HG03442 (cell line): ENCODE data around the gene TOGARAM2.
"Not testable (repeated sequence)": the region's sequence is repeated elsewhere in the genome, so short reads cannot be mapped to it uniquely, and the experiment has no call there.

Experiments used
- ATAC-seq: cut with Tn5 transposase; IDR thresholded peaks from one replicate; pipeline ENCODE4 v1.9.1; 2021; ENCODE audit warnings: mild to moderate bottlenecking, moderate library complexity; ENCODE audit not compliant: unreplicated experiment

TOGARAM2 gene

DNA sequence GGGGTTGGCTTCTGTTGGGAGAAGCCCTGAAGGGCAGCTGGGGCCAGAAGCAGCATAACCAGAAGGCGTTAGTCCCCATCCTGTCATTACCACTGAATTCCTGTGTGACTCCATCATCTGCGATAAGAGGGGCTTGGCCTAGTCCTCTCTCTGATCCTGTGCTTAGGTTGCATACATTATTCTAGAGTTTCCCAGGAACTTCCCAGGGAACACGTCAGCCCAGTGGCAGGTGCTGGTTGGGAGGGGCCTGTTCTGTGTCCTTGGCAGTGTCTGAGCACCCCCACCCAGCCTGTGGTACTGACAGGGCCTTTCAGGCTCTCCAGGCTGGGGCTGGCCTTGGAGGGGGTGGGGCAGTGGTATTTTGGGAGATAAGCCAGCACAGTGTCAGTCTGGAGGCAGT is 4.5 kb upstream of the TOGARAM2 start:
- ATAC-seq = no peak

DNA sequence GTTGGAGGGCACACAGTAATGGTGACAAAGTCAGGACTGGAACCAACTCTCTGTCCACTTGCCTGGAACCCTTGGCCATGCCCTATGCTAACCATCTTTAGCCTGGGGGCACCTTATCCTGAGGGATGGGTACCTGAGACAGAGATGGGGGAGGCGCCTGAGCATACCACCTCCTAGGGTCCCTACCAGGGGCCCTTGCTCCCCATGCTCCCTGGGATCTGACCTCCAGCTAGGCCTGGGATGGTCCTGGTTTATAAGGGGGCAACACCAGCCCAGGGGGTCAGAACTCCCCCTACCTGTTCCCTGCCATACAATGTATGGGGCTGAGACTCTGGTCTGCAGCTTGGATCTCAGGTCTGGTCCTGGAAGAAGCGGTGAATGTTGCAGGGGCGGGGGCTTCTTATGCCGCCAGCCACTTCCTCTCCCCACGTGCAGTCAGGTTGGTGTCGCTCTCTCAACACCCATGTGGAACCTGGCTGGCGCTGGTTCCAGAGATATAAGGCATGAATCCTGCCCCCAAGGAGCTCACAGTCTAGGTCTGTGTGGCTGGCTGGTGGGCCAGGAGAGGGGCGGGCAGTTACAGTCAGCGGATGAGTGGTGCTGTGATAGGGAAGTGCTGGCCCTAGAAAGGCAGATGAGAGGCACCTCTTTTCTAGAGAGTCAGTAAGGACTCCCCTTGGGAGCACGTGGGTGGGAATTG is 3.8 kb upstream of the TOGARAM2 start:
- ATAC-seq = no peak

DNA sequence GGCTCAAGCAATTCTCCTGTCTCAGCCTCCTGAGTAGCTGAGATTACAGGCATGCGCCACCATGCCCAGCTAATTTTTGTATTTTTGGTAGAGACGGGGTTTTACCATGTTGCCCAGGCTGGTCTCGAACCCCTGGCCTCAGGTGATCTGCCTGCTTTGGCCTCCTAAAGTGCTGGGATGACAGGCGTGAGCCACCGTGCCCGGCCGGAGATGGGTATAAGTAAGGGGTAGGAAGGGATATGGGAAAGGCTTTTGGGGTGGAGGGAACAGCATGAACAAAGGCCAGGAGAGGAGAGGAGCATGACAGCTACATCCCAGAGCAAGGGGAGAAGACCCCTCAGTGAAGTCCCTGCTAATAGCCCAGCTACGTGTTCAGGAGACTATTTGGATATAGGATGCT is 3.1 kb upstream of the TOGARAM2 start:
- not testable (repeated sequence) for ATAC-seq

DNA sequence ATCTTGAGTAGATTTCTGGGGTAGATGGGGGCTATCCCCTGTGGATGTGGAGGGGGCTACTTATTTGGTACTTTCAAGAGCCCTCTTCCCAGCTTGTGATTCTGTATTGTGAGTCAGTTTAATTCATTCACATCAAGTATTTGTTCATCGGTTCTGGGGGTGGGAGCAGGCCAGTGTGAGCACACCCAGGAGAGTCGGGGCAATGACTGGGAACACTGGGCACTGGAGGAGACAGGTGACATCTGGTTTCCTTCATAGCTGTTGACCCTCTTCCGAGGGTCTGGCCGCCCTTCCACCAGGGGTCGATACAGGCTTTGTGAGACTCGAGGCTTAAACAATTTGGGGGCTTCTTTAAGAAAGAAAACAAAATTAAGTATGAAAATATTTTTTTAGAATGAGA is 2.5 kb upstream of the TOGARAM2 start:
- no peak for ATAC-seq

DNA sequence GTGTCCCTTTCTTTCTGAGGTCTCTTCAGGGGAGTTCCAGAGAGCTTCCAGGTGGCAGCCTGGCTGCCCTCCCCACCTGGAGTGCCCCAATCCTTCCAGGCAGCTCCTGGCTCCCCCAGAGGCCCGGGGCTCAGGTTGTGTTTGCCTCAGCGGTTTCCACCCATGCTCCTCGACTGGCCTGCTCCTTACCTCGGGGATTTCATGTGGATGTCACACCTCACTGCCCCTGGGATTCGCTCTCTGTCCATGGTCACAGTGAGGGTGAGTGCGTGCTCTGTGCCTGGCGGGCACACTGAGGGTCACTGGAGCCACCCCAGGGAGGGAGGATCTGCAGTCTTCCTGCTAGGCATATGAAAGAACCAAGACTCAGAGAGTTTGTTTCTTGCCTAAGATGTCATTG is 2.1 kb upstream of the TOGARAM2 start:
- ATAC-seq = no peak

DNA sequence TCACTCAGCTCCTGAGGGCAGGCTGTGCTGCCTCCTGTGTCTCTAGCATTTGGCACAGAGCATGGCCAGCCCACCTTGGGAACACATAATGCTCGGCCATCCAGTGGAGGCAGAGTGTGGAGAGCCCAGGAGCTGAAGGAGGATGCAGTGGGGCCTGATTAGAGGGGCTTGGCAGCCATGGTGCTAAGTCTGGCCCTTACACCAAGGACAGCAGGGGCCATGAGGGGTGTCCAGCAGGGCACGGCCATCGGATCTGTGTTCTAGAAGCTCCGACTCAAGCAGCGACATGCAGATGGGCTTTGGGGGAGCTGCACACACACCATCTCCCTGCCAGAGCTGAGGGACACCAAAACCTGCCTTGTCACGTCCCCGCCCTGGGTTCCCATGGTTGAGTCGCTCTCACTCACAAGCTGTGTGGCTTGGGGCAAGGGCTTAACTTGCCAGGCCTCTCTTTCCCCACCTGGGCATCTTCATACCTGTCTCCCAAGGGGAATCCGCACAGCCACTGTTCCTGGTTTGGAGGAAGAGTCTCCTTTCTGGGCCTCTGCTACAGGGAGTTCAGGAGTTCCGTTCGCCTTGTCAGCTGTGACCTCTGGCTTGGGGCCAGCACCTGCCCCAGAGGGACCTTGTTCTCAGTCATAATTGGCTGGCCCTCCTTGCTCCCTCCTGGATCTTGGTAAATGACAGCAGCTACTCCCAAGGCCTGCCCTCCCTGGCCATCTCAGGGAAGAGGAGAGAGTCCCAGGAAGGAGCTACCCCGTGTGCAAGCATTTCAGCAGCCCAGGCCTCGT is 1.3 kb upstream of the TOGARAM2 start:
- ATAC-seq = no peak

DNA sequence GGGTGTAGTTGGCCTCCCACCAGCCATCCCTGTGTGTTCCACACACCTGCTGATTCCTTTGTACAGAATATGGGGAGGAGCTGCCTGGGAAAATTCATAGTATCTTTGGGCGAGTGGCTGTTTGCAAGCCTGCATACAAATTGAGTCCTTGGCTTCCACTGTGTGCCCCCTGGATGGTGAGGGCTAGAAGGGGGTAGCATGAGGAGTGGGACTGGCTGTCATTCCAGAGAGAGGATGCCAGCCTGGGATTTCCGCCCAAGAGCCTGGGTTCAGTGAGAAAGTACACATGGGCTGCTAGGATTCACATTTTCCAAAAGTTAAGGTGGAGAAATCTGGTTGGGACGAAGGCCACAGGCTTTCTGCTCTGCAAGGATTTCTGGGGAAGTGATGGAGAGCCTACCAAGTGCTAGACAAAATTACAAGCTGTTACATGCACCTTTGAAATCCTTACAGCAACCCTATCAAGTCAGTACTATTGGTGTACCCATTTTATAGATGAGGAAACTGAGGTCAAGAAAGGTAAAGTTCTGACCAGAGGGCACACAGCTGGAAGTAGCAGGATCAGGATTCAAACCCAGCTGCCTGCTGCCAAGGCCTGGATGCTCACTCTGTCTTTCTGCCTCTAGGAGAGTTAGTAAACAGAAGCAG is 606 bp upstream of the TOGARAM2 start:
- no peak for ATAC-seq

DNA sequence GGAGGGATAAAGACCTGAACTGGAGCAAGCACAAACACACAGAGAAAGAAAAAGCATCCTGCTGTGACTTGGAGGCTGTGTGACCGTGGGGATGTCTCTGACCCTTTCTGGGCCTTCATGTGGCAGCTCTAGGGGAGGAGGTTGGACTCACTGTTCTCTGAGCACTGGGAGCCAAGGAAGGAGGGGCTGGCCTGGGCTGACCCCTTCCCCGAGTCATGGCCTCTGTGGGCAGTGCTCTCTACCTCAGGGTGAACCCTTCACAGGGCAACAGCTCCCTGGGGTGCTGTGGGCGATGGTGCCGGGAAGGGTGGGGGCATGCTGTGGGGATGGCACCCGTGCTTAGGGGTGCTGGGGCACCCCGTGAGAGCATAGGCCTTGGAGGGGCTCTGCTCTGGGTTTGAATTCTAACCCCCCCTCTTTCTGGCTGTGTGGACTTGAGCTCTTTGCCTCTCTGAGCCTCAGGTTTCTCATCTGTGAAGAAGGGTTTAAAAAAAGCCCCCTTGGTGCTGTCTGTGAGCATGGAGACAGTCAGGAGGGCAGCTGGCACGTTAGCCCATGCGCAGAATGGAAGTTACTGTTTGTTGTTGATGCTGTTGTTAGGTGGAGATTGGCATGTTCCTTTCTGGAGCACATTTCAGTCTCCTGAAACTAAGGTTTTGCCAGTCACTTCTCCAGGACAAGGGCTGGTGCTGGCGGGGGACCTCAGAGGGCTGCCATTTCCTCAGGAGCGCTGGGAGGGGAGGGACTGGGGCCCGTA is 700 bp downstream of the TOGARAM2 start:
- ATAC-seq = no peak

DNA sequence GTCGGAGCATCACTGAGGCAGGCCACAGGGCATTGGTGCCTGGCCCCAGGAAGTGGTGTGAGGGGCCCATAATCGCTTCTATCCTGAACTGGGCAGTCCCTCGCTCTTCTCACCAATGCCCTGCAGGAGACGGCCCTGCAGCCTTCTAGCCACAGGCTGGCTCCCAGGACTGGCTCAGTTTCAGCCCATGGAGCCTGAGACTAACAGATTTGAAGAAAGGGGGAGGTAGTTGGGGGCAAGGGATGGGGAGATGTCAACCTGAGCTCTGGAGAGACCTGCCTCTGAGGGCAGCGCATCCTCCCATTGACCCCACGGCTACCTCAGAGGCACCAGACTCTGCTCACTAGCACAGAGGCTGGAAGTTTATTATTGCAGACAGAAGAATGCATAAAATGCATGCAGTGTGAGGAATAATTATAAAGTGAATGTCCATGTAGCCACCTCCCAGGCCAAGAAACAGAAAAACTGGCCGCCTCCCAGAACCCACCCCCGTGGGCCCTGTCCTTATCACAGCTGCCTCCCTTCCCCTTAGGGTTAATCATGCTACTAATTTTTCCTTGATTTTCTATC is 1.4 kb downstream of the TOGARAM2 start:
- no peak for ATAC-seq

DNA sequence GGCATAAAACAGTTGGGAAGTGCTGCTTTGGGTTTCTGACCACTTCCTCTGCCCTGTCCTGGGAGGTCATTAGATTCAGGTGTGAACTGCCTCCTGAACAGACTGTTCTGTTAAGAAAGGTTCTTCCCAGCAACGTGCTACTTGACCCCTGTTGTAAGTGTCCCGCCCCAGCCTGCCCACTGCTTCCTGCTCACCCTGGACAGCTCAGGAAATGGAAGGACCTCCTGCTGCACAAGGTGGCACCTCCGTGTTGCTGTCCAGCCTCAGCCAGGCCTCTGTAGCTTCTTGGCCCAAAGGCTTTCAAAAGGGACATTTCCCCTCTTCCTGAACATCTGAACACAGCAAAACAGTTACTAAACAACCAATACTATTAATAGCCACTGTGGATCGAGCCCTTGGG is 5.3 kb downstream of the TOGARAM2 start:
- no peak for ATAC-seq

DNA sequence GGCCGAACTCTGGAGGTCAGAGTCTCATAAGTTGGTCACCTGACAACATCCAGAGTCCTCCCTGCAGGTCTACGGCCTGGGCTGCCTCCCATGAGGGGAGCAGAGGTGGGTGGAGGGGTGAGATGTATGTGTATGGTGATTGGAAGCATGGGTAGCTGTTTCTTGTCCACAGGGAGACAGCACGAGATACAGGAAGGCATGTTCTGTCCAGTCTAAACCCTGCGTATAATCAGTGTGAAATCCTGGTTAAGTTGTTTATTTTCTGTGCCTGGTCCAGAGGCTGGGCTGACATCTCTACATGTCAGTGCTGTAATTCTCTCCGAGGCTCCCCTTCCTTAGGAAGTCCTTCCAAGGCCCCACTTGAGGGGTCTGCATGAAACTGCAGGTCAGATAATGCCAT is 8.9 kb downstream of the TOGARAM2 start:
- no peak for ATAC-seq

DNA sequence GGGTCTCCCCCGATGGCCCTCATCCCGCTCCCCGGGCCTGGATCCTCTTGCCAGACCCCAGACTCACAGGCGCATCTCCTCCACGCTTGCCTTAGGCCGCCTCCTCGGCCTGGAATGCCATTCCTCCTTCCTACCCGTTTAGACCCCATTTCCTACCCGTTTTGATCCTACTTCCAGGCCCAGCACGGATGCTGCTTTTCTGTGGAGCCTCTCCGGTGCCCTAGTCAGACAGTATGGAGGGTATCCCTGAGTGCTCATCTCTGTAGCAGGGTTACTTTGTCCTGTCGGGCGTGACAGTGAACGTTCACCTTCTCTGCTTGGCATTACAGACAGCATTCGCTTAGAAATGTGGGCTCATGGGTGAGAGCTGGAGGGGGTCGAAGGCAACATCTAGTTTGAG is 9.3 kb downstream of the TOGARAM2 start:
- no peak for ATAC-seq

DNA sequence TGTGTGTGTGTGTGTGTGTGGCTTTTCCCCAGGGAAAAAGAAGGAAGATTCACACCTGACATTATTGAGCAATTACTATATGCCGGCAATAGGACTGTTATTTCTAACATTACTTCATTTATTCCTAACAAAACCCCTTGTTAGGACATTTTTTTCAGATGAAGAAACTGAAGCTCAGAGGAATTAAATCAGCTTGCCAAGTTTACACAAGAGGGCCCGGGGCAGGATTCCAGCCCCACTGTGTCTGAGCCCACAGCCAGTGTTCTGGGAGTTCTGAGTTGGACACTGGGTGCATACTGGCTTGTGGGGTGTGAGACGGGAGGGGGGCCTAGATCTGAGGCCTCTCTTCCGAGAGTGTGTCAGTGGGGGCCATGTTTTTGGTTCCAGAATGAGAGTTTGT is 9.9 kb downstream of the TOGARAM2 start:
- ATAC-seq = no peak

DNA sequence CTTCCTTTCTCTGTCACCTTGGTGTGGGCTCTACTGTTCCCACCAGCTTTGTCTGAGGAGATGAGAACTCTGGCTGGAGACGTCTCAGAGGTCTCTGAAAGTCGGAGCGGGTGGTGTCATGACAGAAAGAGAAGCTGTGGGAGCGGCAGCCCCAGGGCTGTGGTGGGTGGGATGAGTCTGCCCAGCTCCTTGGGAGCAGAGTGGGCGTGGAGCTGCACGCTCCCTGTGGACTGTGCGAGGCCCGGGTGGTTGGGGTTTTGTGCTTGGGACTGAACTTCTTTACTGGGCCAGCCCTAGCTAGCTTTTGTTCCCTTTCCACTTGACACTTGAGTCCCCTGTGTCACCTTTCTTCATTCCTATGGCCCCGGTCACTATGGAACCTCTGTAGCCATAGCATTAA is 10.4 kb downstream of the TOGARAM2 start:
- no peak for ATAC-seq

DNA sequence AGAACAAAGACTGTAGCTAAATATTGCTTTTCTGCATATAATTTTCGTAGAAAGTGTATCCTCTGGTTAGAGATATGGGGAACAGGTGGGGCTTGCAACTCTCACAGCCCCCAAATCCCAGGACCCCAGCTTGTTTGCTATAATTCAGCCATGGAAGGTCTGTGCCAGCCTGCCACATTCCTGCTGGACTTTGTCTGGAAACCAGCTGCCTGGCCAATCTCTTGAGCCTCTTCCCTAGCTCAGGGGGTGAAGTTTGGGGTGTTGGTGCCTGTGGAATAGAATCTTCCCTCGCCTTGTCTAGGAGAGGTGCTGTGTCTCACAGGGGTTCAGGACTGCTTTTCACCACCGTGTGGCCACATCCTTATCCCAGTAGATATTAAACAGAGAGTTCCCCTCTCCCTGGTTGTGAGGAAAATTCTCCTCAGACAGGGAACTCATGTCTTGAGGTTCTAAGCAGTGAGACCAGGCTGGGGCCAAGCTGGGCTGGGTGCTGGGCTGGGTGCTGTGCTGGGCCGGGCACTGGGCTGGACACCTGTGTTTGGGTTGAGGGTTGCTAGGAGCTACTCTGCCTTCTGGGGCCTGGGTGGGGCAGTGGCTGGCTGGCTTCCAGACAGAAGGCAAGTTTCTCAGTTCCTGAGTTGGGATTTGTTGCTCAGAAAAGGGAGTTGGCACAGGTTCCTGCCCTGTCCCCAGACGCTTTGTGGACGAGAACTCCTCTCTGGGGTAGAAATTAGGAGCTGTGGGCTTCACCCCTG is 12.3 kb downstream of the TOGARAM2 start:
- ATAC-seq = no peak

DNA sequence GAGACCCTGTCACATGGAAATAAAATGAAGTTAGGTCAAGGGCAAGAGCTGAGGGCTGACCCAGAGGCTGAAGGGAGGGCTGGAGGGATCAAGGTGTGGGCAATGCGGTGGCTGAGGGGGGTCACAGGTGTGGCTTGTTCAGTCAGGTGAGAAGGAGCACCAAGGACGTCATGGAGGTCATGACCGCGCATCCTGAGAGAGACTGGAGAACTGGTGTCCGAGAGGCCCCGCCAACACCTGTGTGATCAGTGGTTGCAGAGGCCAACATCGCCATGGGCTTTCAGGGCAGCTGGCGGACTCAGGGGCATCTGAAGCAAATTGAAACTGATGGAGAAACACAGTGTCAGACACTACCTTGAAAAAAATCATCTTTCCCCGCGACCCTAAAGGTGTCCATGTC is 13.0 kb downstream of the TOGARAM2 start:
- no peak for ATAC-seq

DNA sequence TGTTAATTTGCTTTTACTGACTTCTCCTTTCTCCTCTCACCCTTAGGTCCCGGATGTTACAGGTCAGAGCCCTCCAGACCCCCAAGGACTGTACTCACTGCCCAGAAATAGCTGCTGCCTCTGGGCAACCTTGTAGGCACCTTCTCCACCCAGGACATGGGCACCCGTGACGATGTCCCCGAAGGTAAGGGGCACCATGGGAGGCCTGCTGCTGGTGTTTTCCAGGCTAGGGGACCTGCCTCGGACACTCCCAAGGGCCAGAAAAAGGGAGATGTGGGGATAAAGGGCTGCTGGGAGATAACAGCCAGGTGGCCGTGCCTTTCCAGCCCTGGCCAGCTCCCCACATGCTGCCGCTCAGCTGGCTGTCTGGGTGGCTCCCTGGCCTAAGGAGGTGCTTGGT is 13.6 kb downstream of the TOGARAM2 start:
- no peak for ATAC-seq

DNA sequence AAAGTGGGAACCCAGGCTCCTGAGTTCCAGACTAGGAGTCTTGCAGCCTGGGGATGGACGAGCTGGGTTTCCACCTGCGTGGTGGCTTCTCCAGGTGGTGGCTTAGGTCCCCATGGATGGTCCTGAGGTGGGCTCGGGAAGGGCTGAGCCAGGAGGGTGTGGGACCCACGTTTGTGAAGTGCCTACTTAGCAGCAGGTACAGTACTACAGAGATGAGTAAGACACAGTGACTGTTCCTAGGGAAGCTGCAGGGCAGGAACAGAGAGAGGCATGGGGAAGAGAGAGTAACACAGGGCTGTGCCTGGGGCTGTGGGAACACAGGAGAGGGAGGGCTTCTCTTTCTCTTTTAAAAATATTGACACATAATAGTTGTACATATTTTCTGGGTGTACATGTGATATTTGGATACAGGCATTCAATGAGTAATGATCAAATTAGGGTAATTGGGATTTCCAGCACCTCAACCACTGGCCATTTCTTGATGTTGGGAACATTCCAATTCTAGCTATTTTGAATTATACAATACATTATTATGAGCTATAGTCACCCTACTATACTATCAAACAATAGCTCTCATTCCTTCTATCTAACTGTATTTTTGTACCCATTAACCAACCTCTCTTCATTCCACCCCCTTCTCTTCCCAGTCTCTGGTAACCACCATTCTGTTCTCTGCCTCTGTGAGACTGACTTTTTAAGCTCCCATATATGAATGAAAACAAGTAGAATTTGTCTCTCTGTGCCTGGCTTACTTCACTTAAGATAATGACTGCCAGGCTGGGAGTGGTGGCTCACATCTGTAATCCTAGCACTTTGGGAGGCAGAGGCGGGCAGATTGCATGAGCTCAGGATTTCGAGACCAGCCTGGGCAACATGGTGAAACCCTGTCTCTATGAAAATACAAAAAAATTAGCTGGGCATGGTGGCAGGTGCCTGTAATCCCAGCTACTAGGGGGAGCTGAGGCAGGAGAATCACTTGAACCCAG is 15.0 kb downstream of the TOGARAM2 start:
- no peak for ATAC-seq

DNA sequence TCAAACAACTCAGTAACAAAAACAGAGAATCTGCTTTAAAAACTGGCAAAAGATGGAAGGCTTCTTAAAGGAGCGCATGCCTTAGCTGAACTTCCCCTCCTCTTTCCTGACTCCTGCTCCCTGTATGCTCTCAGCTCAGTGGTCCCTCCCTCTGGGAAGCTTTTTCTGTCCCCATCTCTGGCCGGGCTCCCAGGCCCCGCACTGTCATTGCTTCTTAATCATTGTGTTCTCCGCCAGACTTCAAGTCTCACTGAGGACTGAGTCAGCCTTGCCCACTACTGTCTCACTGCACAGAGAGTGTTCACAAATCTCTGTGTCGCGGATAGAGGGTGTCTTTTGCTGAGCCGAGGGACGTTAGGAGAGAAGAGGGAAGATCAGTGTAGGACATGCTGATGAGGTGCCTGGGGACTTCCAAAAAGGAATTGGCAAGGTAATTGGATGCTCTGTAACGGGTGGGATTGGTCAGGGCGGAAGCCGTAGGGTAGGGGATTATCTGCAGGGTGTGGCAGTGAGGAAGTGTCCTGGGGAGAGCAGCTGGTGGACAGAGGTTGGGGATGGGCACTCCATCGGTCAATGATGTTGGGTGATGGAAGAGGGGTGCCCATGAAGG is 16.2 kb downstream of the TOGARAM2 start:
- ATAC-seq = no peak
